GM12872 (cell line): Measurements from ENCODE around the gene ARPC5.
A peak's percentile ranks its signal among the peaks of the same experiment; 100 is the strongest.

Source experiments
- TF ChIP-seq, protein P1 (sequence below): IDR thresholded peaks from 3 replicates; pipeline ENCODE4 v1.5.1; 2011; ENCODE audit warnings: low read depth, mild to moderate bottlenecking, low read length, moderate library complexity; ENCODE audit not compliant: insufficient read depth

ARPC5 gene

DNA sequence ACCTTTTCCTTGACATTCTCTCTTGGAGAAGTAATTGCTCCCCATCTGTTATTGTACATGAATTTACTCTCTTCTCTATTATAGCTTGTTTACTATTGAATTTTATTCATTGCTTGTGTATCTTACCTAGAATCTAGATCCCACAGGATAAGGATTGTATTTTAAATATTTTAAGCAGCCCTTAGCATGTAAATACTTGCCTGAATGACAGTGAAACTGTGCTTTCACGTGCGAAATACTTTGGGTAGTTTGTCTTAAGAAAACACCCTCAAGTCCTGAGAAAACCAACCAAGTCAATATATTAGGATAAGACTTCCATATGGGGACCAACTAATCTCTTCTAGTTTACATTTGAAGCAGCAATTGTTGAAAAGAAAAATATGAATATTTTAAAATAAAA lies 15.3 kb downstream of the ARPC5 start:
- TF ChIP-seq, protein P1, sequence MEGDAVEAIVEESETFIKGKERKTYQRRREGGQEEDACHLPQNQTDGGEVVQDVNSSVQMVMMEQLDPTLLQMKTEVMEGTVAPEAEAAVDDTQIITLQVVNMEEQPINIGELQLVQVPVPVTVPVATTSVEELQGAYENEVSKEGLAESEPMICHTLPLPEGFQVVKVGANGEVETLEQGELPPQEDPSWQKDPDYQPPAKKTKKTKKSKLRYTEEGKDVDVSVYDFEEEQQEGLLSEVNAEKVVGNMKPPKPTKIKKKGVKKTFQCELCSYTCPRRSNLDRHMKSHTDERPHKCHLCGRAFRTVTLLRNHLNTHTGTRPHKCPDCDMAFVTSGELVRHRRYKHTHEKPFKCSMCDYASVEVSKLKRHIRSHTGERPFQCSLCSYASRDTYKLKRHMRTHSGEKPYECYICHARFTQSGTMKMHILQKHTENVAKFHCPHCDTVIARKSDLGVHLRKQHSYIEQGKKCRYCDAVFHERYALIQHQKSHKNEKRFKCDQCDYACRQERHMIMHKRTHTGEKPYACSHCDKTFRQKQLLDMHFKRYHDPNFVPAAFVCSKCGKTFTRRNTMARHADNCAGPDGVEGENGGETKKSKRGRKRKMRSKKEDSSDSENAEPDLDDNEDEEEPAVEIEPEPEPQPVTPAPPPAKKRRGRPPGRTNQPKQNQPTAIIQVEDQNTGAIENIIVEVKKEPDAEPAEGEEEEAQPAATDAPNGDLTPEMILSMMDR = no peak

DNA sequence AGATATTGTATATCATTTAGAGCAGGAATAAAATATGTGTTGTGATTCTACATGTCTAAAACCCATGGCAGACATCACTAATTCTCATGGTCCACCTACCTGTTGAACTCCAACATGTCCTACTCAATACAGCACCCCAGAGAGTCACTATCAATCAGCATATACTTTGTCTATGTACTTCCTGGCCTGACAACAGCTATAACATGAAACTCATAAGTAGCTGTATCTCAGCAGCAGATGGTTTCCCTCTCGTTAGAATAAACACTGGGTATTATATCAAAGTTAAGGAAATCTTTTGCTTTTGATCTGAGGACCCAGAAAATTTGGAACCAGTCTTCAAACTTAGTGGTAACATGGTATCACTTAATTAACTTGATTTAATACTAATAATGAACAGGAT lies 15.8 kb downstream of the ARPC5 start:
- TF ChIP-seq, protein P1 = no peak

DNA sequence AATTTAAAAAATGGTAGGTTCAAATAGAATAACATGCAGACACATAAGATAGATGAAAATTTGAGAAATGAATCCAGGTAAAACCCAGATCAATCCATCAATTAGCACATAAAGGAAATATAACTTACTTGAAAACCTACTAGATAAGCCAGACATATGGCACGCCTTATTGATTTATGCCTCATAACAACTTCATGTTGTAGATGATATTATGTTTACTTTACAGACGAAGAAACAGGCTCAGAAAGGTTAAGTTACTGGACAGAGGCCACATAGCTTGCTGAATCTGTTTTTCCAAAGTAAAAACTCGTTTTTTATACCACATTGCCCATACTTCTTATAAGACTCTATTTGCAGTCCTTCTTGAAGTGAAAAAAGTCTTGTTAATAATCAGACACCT lies 23.2 kb downstream of the ARPC5 start:
- TF ChIP-seq, protein P1 = no peak

DNA sequence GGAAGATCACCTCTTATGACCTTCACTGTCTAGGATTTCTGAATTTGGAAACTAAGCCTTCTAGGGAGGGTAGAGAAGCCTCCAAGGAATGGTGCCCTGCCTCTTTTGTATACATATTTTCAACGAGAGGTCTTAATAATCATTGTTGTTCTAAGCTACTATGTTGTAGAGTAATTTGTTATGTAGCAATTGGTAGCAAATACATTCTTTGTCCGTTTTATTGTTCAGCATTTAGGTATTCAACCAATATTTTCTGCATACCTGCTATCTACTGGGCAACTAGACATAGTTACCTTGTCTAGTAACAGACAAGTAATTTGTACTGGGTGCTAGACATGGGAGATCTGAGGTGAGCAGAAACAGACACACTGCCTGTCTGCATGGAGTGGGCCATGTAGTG lies 24.6 kb downstream of the ARPC5 start:
- TF ChIP-seq, protein P1 = no peak

DNA sequence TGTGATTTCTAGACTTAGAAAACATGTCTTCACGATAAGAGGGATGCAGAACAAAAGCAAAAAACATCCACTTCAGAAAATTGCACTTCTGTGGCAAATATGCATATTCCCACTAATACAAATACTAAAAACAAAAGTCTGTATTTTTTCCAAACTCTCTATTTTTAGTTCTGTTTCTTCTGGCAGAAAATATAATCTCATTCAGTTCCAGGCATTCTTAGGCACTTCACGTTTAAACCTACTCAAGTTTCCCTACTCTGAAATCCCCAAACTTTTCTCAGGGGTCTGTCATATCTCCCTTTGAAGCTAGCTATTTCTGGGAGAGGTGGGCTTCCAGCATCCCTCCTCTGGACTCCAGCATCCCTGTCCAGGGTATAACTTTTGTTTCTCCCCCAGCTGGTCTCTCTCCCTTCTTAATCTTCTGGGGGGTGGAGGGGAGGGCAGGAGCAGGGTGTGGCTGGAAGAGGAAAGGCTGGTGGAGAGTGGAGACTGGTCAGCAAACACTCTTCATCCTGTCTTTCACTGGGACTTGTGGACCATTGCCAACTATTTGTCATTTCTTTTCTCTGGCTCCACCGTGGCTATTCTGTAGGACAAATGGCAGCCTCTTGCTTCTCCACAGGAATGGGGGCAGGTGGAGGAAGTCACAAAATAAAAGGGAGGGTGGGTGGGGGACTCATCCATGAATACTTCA lies 25.7 kb downstream of the ARPC5 start:
- TF ChIP-seq, protein P1 = no peak

DNA sequence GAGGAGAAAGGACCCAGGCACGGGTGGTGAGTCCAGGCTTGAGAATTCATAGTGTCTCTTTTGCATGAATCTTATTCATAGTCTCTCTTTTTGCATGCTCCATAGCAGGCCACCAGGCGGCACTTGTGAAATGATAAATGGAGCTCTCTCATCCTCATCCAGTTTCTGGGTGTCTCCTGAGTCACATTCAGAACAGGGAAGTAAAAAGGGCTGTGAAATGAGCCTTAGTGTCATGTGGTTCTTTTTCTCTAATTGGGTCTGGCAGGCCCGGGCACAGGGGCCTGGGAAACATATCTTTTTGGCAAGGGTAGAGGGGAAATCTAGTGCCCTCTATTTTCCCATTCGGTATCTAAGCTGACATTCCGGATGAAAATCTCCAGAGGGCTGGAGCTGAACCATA lies 26.3 kb downstream of the ARPC5 start:
- TF ChIP-seq, protein P1 = peak; percentile 75

DNA sequence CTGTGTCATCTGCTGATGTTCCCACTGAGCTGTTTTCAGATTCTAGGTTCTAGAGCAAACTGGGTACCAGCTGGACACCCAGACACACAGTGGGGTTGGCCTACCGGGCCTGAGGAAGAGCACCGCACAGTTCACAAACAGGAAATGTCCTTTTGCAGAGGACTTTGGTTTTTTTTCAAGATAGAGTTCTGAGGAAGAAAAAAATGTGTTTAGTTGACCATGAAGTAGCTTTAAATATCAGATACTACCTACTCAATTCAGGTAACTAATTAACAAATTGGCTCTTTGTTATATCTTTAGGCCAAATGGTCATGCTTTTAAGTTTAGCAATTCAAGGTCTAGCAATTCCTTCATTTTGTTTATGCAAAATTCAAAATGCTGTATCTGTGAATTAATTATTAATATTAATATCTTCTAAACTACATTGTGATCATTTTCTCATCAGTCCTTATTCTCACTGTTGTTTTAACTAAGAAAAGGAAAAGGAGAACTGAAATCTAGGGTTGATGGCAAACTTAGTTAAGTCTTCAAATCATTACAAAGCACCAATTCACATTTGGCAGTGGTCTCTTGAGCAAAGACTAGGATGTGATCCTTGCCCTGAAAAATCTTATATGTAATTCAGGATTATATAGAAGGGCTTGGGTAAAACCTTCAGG lies 28.1 kb downstream of the ARPC5 start:
- TF ChIP-seq, protein P1 = no peak
